A673 (cell line): ENCODE results near the gene BAZ1A.

Experiments
- EZH2 ChIP-seq: fragments of 200-600 bp; sonication (generic); IDR thresholded peaks from 2 replicates; pipeline ENCODE4 v1.6.1; 2017; ENCODE audit warnings: borderline replicate concordance, low read depth, mild to moderate bottlenecking, mixed read lengths, antibody characterized with exemption, low read length; ENCODE audit not compliant: poor library complexity, severe bottlenecking
- TF ChIP-seq, protein P1 (sequence below): fragments of 300-800, 200-600 bp; sonication (generic); conservative IDR thresholded peaks from 2 replicates; pipeline ENCODE4 v1.5.1; 2017; ENCODE audit warnings: low read depth, mild to moderate bottlenecking, antibody characterized with exemption, low read length, moderate library complexity, mixed read lengths

DNA sequence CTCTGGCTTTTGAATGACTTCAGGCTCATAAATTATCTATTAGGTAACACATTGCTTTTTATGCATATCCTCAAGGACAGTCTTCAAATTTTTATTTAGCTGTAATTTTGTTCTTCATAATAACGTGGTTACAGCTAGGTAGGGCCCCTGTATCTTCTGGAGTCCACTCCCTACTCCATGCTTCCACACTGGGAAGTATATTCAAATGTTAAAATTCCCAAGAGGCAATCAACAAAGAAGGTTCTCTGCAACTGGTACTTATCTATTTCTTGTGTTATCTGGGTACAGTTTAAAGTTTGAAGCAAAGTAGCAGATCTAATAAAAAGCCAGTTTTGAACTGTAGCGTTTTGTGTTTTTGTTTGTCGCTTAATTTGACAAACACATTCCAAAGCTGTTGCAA lies 20.1 kb upstream of the BAZ1A start:
- TF ChIP-seq, protein P1, sequence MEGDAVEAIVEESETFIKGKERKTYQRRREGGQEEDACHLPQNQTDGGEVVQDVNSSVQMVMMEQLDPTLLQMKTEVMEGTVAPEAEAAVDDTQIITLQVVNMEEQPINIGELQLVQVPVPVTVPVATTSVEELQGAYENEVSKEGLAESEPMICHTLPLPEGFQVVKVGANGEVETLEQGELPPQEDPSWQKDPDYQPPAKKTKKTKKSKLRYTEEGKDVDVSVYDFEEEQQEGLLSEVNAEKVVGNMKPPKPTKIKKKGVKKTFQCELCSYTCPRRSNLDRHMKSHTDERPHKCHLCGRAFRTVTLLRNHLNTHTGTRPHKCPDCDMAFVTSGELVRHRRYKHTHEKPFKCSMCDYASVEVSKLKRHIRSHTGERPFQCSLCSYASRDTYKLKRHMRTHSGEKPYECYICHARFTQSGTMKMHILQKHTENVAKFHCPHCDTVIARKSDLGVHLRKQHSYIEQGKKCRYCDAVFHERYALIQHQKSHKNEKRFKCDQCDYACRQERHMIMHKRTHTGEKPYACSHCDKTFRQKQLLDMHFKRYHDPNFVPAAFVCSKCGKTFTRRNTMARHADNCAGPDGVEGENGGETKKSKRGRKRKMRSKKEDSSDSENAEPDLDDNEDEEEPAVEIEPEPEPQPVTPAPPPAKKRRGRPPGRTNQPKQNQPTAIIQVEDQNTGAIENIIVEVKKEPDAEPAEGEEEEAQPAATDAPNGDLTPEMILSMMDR = no peak
- TF ChIP-seq EZH2 = no peak
